ENCODE data around the gene PLEKHA7. TPM values are rescaled to one million over a fixed set of nuclear protein-coding genes. Genes with fewer than 3 reads are reported as not detected.

PLEKHA7 gene
- polyA plus RNA-seq, 1 donor (not counting 4 experiments of a cell fraction or from before 2014, with no cell fraction given), result 1.4 TPM

DNA sequence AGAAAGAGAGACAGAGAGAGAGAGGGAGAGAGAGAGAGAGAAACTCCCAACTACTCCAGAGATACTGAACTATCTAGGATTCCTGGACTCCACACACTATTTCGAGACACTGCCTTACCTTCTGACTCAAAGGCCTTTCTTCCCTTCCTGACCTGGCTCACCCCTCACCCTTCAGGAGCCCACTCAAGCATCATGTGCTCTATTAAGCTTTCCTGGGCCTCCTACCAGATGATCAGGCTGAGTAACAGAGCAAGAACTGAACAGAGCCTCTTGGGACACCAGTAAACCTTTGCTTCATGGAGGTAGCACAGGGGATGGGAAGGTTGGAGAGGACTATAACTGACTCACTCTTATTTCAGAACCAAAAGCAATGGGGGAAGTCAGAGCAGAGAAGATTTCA lies 31.4 kb downstream of the PLEKHA7 start:
- no peak overlapping the region for H3K4me3 ChIP-seq (ENCODE audit: control insufficient read depth in 2 of 3, extremely low read depth in 1 of 3, insufficient read depth in 2 of 3, low read depth in 1 of 3, low read length in 3 of 3)
- no peak overlapping the region for H3K9ac ChIP-seq (ENCODE audit: control insufficient read depth, extremely low read depth, insufficient read depth, low read length)
- H3K4me1 ChIP-seq (ENCODE audit: control insufficient read depth, extremely low read depth, insufficient read depth, low read length), result no peaks in the 10 kb centered on the region
- no peak for DNase-seq (ENCODE audit: low read depth, low spot score)
- dilution Hi-C loops (cut with MboI; ENCODE audit: extremely low pct_ligation_motif_present, low sequenced_read_pairs), result no loop called here
- H3K36me3 ChIP-seq (ENCODE audit: control insufficient read depth in 2 of 2, extremely low read depth in 1 of 2, insufficient read depth in 2 of 2, low read length in 2 of 2), result no peaks in the 10 kb centered on the region
- no peak overlapping the region for H3K27ac ChIP-seq (ENCODE audit: control insufficient read depth, insufficient read depth, low read length)
- no peak for TF ChIP-seq EZH2 (IDR thresholded peaks at IDR 0.05; ENCODE audit: low read length)
- no peak for TF ChIP-seq CTCF (optimal IDR thresholded peaks at IDR 0.05 in 1 of 3, IDR thresholded peaks at IDR 0.05 in 1 of 3, conservative IDR thresholded peaks at IDR 0.05 in 1 of 3; ENCODE audit: extremely low read depth in 1 of 3, insufficient read depth in 2 of 3, low read length in 3 of 3)
- FAIRE-seq, result no peak
- no peaks in the 10 kb centered on the region for H3K79me2 ChIP-seq (ENCODE audit: control insufficient read depth, insufficient read depth, low read length)
- H2AFZ ChIP-seq (ENCODE audit: control insufficient read depth, low read length), result no peak overlapping the region
- no peaks in the 10 kb centered on the region for H4K20me1 ChIP-seq (ENCODE audit: control insufficient read depth, extremely low read depth, insufficient read depth, low read length)
- H3K27me3 ChIP-seq (ENCODE audit: control insufficient read depth, extremely low read depth, insufficient read depth, low read length), result peaks cover 4% of the 10 kb centered on the region
- no peak overlapping the region for H3K4me2 ChIP-seq (ENCODE audit: control insufficient read depth, extremely low read depth, insufficient read depth, low read depth, low read length)
- no peaks in the 10 kb centered on the region for H3K9me3 ChIP-seq (ENCODE audit: control insufficient read depth, low read depth, low read length)
- no peaks in the 10 kb centered on the region for H3K9me1 ChIP-seq (ENCODE audit: control insufficient read depth, extremely low read depth, insufficient read depth, low read length)

- H3K9me1 ChIP-seq (ENCODE audit: control insufficient read depth, extremely low read depth, insufficient read depth, low read length), result no peaks in the 10 kb centered on the region
- no peak for FAIRE-seq
- H3K9ac ChIP-seq (ENCODE audit: control insufficient read depth, extremely low read depth, insufficient read depth, low read length), result no peak overlapping the region
- H3K9me3 ChIP-seq (ENCODE audit: control insufficient read depth, low read depth, low read length), result no peaks in the 10 kb centered on the region
- H3K36me3 ChIP-seq (ENCODE audit: control insufficient read depth in 2 of 2, extremely low read depth in 1 of 2, insufficient read depth in 2 of 2, low read length in 2 of 2), result no peaks in the 10 kb centered on the region
- TF ChIP-seq EZH2 (IDR thresholded peaks at IDR 0.05; ENCODE audit: low read length) (no peak), CTCF (optimal IDR thresholded peaks at IDR 0.05 in 1 of 3, IDR thresholded peaks at IDR 0.05 in 1 of 3, conservative IDR thresholded peaks at IDR 0.05 in 1 of 3; ENCODE audit: extremely low read depth in 1 of 3, insufficient read depth in 2 of 3, low read length in 3 of 3) (no peak)
- no peak overlapping the region for H3K4me2 ChIP-seq (ENCODE audit: control insufficient read depth, extremely low read depth, insufficient read depth, low read depth, low read length)
- H3K79me2 ChIP-seq (ENCODE audit: control insufficient read depth, insufficient read depth, low read length), result no peaks in the 10 kb centered on the region
- no peak overlapping the region for H3K27ac ChIP-seq (ENCODE audit: control insufficient read depth, insufficient read depth, low read length)
- no peak overlapping the region for H2AFZ ChIP-seq (ENCODE audit: control insufficient read depth, low read length)
- no peak for DNase-seq (ENCODE audit: low read depth, low spot score)
- dilution Hi-C loops (cut with MboI; ENCODE audit: extremely low pct_ligation_motif_present, low sequenced_read_pairs), result no loop called here
- H3K4me1 ChIP-seq (ENCODE audit: control insufficient read depth, extremely low read depth, insufficient read depth, low read length), result no peaks in the 10 kb centered on the region
- H4K20me1 ChIP-seq (ENCODE audit: control insufficient read depth, extremely low read depth, insufficient read depth, low read length), result no peaks in the 10 kb centered on the region
- peaks cover 4% of the 10 kb centered on the region for H3K27me3 ChIP-seq (ENCODE audit: control insufficient read depth, extremely low read depth, insufficient read depth, low read length)
- H3K4me3 ChIP-seq (ENCODE audit: control insufficient read depth in 2 of 3, extremely low read depth in 1 of 3, insufficient read depth in 2 of 3, low read depth in 1 of 3, low read length in 3 of 3), result no peak overlapping the region
Observed at GRCh38 chr11:16982256-16982671, 31.9 kb downstream of the PLEKHA7 start.

All from keratinocyte (primary cell).